Psoas muscle (tissue), 8 donors: ENCODE data around the gene AOC2. TPM values are rescaled to one million over a fixed set of nuclear protein-coding genes. Genes with fewer than 3 reads are reported as not detected.
A peak's percentile ranks its signal among the peaks of the same experiment; 100 is the strongest.
"Not testable (repeated sequence)": the region's sequence is repeated elsewhere in the genome, so short reads cannot be mapped to it uniquely, and the experiment has no call there.

ENCODE experiments used
- ATAC-seq, 4 donors: fragments of 200-7000 bp; cut with Tn5 transposase; one replicate each; pipeline ENCODE4 v1.9.1; 2020; ENCODE audit warnings: moderate library complexity in 3 of 4, mild to moderate bottlenecking in 2 of 4
- DNase-seq, 2 donors: peaks; one replicate each; pipeline ENCODE4 v3.0.0-alpha.2; 2020
- H3K27ac ChIP-seq: fragments of 200-600 bp; one replicate; pipeline ENCODE4 v1.8.0; 2022
- H3K27me3 ChIP-seq, 3 donors: fragments of 200-600 bp in 1 of 3; one replicate each; pipeline versions ENCODE4 v1.6.1 to v1.8.0; 2013 to 2022; ENCODE audit warnings: low read length in 2 of 3, mild to moderate bottlenecking in 2 of 3, moderate library complexity in 1 of 3; ENCODE audit not compliant: insufficient read depth in 3 of 3
- H3K36me3 ChIP-seq, 2 donors: fragments of 200-600 bp in 1 of 2; one replicate each; pipeline versions ENCODE4 v1.6.1 to v1.8.0; 2013 to 2022; ENCODE audit warnings: low read depth in 1 of 2, mild to moderate bottlenecking in 1 of 2, moderate library complexity in 1 of 2; ENCODE audit not compliant: insufficient read depth in 1 of 2
- H3K4me1 ChIP-seq: fragments of 200-600 bp; one replicate; pipeline ENCODE4 v1.8.0; 2022
- H3K4me3 ChIP-seq: fragments of 200-600 bp; one replicate; pipeline ENCODE4 v1.8.0; 2022; ENCODE audit warnings: mild to moderate bottlenecking
- H3K9me3 ChIP-seq: fragments of 200-600 bp; one replicate; pipeline ENCODE4 v1.8.0; 2022
- CTCF ChIP-seq: fragments of 200-600 bp; IDR thresholded peaks from one replicate; pipeline ENCODE4 v1.8.0; 2022; ENCODE audit warnings: antibody characterized with exemption
- WGBS, 3 donors: extraction: QIAGEN DNeasy Blood & Tissue Kit; methylation state at CpG; one replicate each; pipeline versions ENCODE4 v1.1.6 to v1.1.7; 2013; 5-methylcytosine and 5-hydroxymethylcytosine counted together
- intact Hi-C, 2 donors: fragments of 100-400 bp; cut with DNase I; formaldehyde crosslinking; loops; one replicate each; pipeline versions ENCODE4 v1.11.0 to v1.14.2; 2022
- polyA plus RNA-seq, 3 donors: library from polyadenylated mRNA; stranded (reverse); fragments of 200-250 nt; gene quantifications; one replicate each; pipeline ENCODE4 v1.2.3, GENCODE V29; 2013
- total RNA-seq, 4 donors: library from RNA; stranded (reverse); fragmentation: NEBNext Ultra II Directional in 2 of 4; extraction: Animal tissue kit (Norgen Biotek cat#: 25700) in 2 of 4; gene quantifications; one replicate each; pipeline versions ENCODE4 v1.2.1 to v1.2.4, GENCODE V29; 2021 to 2023
- donor health status: healthy with polysubstance abuse.
- donor health status: DM: no; HTN: no; CAD: no; lungs with moderate emphysema.
- donor health status: Bipolar disorder and iron deficiency.
- donor health status: healthy.
- donor health status: DM: yes; HTN: yes; CAD: no.
- donor health status: DM: no; HTN: no; CAD: no.
- donor health status: DM: no; HTN: no; CAD: no.
- donor health status: DM: yes; HTN: yes; CAD: no.

AOC2 gene
- total and polyA plus RNA-seq, 7 donors: 0.08 to 1.6 (median 0.60) TPM

- intact Hi-C loops: no loop called here
- Histone ChIP-seq H3K4me1 (peaks cover 47% of the 10 kb centered on the region), H3K4me3 (peak overlapping the region; percentile 18), H3K36me3 (no peaks in the 10 kb centered on the region), H3K9me3 (no peaks in the 10 kb centered on the region), H3K27me3 (no peaks in the 10 kb centered on the region), H3K27ac (peak overlapping the region; percentile 86)
- WGBS, 3 donors: 14 to 26% (median 19%) methylated on average over 4 of the region's 4 CpGs
- ATAC-seq (peak in 2 of 4 donors; percentile 32 to 62), DNase-seq (no peak)
- no peak for TF ChIP-seq CTCF
Observed at GRCh38 chr17:42893359-42893758, 49.0 kb downstream of the AOC2 start.

GRCh38 chr17:42894283-42895184 lies 50.2 kb downstream of the AOC2 start:
- H3K36me3 ChIP-seq: no peaks in the 10 kb centered on the region
- peak overlapping the region; percentile 86 for H3K27ac ChIP-seq
- 71 to 74% (median 71%) methylated on average over 12 of the region's 12 CpGs for WGBS, 3 donors
- intact Hi-C loops: no loop called here
- peak overlapping the region; percentile 15 for H3K4me3 ChIP-seq
- no peak for TF ChIP-seq CTCF
- no peaks in the 10 kb centered on the region for H3K27me3 ChIP-seq
- H3K4me1 ChIP-seq: peaks cover 47% of the 10 kb centered on the region
- ATAC-seq (peak in 1 of 4 donors; percentile 22), DNase-seq (no peak)
- H3K9me3 ChIP-seq: no peaks in the 10 kb centered on the region

GRCh38 chr17:42895185-42895555 lies 50.8 kb downstream of the AOC2 start:
- Histone ChIP-seq H3K4me3 (peak overlapping the region; percentile 15), H3K36me3 (no peaks in the 10 kb centered on the region), H3K9me3 (no peaks in the 10 kb centered on the region), H3K27me3 (no peaks in the 10 kb centered on the region), H3K4me1 (peaks cover 47% of the 10 kb centered on the region), H3K27ac (peak overlapping the region; percentile 86)
- intact Hi-C loops: no loop called here
- no peak for TF ChIP-seq CTCF
- 15 to 24% (median 16%) methylated on average over 2 of the region's 2 CpGs for WGBS, 3 donors
- DNase-seq (peak; percentile 78 to 81), ATAC-seq (peak; percentile 75 to 86 (median 84))

GRCh38 chr17:42898147-42898811 lies 53.9 kb downstream of the AOC2 start:
- no peak overlapping the region for H3K4me3 ChIP-seq
- intact Hi-C loops: no loop called here
- no peaks in the 10 kb centered on the region for H3K36me3 ChIP-seq
- H3K27ac ChIP-seq: no peak overlapping the region
- H3K9me3 ChIP-seq: no peaks in the 10 kb centered on the region
- TF ChIP-seq CTCF: no peak
- ATAC-seq: no peak
- H3K4me1 ChIP-seq: peaks cover 24% of the 10 kb centered on the region
- WGBS, 3 donors: 84 to 93% (median 90%) methylated on average over 7 of the region's 7 CpGs
- H3K27me3 ChIP-seq: no peaks in the 10 kb centered on the region
- DNase-seq: no peak

GRCh38 chr17:42899981-42900380 lies 55.6 kb downstream of the AOC2 start:
- intact Hi-C loops, H3K4me3 ChIP-seq, H3K9me3 ChIP-seq, DNase-seq, H3K27me3 ChIP-seq, H3K4me1 ChIP-seq, H3K27ac ChIP-seq, ATAC-seq, H3K36me3 ChIP-seq: not testable (repeated sequence)
- 83 to 87% (median 85%) methylated on average over 3 of the region's 3 CpGs for WGBS, 3 donors
